B cell (primary cell): ENCODE measurements around the gene AIFM2.

Experiments
- EZH2 ChIP-seq: IDR thresholded peaks from 2 replicates; pipeline ENCODE4 v1.6.1; 2012; ENCODE audit warnings: borderline replicate concordance, low read depth, mild to moderate bottlenecking, moderate library complexity, low read length; ENCODE audit not compliant: insufficient read depth, poor library complexity, severe bottlenecking
- TF ChIP-seq, protein P1 (sequence below): fragments of 200-600 bp; IDR thresholded peaks from one replicate; pipeline ENCODE4 v1.8.0; 2022; ENCODE audit warnings: antibody characterized with exemption, mild to moderate bottlenecking

DNA sequence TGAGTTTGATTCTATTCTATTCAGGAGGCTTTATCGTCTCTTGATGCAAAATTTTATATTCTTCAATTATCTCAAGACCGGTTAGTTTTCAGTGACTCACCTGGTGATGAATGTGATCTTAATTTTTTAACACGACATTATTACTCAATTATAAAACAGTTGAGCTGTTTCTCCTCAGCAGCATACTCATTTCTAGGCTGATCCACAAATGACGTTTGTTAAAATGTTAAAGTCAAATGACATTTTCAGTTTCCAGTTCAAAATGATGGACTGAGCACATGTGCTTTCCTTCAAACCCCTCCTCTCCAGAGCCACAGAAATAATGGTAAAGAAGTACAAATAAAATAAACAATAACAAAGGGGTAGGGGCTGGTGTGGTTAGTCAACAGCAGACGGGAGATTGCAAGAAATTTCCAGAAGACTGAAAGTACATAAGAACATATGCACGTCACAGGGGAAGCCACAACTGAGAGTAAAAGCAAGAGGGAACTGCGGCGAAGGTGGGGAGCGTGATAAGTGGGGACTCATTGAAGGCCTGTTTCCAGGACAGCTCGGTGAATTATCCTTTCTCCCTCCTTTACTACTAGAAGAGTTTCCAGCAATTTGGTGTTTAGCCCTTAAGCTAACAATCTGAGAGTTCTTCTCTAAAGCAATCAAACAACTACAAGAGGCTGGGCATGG lies 69.1 kb downstream of the AIFM2 start:
- TF ChIP-seq, protein P1, sequence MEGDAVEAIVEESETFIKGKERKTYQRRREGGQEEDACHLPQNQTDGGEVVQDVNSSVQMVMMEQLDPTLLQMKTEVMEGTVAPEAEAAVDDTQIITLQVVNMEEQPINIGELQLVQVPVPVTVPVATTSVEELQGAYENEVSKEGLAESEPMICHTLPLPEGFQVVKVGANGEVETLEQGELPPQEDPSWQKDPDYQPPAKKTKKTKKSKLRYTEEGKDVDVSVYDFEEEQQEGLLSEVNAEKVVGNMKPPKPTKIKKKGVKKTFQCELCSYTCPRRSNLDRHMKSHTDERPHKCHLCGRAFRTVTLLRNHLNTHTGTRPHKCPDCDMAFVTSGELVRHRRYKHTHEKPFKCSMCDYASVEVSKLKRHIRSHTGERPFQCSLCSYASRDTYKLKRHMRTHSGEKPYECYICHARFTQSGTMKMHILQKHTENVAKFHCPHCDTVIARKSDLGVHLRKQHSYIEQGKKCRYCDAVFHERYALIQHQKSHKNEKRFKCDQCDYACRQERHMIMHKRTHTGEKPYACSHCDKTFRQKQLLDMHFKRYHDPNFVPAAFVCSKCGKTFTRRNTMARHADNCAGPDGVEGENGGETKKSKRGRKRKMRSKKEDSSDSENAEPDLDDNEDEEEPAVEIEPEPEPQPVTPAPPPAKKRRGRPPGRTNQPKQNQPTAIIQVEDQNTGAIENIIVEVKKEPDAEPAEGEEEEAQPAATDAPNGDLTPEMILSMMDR, result no peak
- no peak for TF ChIP-seq EZH2
